OCI-LY1 (cell line): ENCODE results near the gene FHOD3.

ENCODE experiments used
- H2AFZ ChIP-seq: fragments of 200-600 bp; sonication (generic), shearing (Covaris generic); 2 replicates; pipeline ENCODE4 v1.6.0; 2014; ENCODE audit warnings: antibody characterized with exemption, mild to moderate bottlenecking, low read length
- H3F3A ChIP-seq: fragments of 200-600 bp; sonication (generic), shearing (Covaris generic); 2 replicates; pipeline ENCODE4 v1.6.0; 2014; ENCODE audit warnings: mild to moderate bottlenecking, antibody characterized with exemption, low read length, moderate library complexity; ENCODE audit not compliant: insufficient read depth
- H3K27ac ChIP-seq: fragments of 200-600 bp; sonication (generic); 2 replicates; pipeline ENCODE4 v1.5.1; 2014; ENCODE audit warnings: low read length, mixed run types, mild to moderate bottlenecking, low read depth; ENCODE audit not compliant: poor library complexity, severe bottlenecking
- H3K27me3 ChIP-seq: fragments of 200-600 bp; sonication (generic); 2 replicates; pipeline ENCODE4 v1.6.0; 2014; ENCODE audit warnings: antibody characterized with exemption, mild to moderate bottlenecking, low read length, moderate library complexity; ENCODE audit not compliant: insufficient read depth
- H3K36me3 ChIP-seq: fragments of 200-600 bp; sonication (generic); 2 replicates; pipeline ENCODE4 v1.6.1; 2014; ENCODE audit warnings: mild to moderate bottlenecking, antibody characterized with exemption, low read length, moderate library complexity, mixed read lengths; ENCODE audit not compliant: insufficient read depth
- H3K4me1 ChIP-seq: fragments of 200-600 bp; sonication (generic); 2 replicates; pipeline ENCODE4 v1.5.1; 2014; ENCODE audit warnings: mild to moderate bottlenecking, low read length, moderate library complexity; ENCODE audit not compliant: insufficient read depth, severe bottlenecking
- H3K4me2 ChIP-seq: fragments of 200-600 bp; sonication (generic), shearing (Covaris generic); 2 replicates; pipeline ENCODE4 v1.6.1; 2014; ENCODE audit warnings: low read length
- H3K4me3 ChIP-seq: fragments of 200-600 bp; sonication (generic); 2 replicates; pipeline ENCODE4 v1.5.1; 2014; ENCODE audit warnings: low read length, low read depth, mild to moderate bottlenecking, mixed read lengths; ENCODE audit not compliant: poor library complexity, severe bottlenecking
- H3K79me2 ChIP-seq: fragments of 200-600 bp; shearing (Covaris generic); 2 replicates; pipeline ENCODE4 v1.6.1; 2016; ENCODE audit warnings: mixed run types, low read length, mixed read lengths; ENCODE audit not compliant: insufficient read depth
- H3K9ac ChIP-seq: fragments of 200-600 bp; sonication (generic), shearing (Covaris generic); 2 replicates; pipeline ENCODE4 v1.6.1; 2014; ENCODE audit warnings: mild to moderate bottlenecking, low read length, mixed read lengths
- H3K9me2 ChIP-seq: fragments of 200-600 bp; sonication (generic), shearing (Covaris generic); 2 replicates; pipeline ENCODE4 v1.6.1; 2014; ENCODE audit warnings: low read depth, mild to moderate bottlenecking, low read length, mixed read lengths
- H3K9me3 ChIP-seq: fragments of 200-600 bp; shearing (Covaris generic); 2 replicates; pipeline ENCODE4 v1.6.1; 2014; ENCODE audit warnings: low read length, mixed read lengths
- H4K20me1 ChIP-seq: fragments of 200-600 bp; sonication (generic), shearing (Covaris generic); 2 replicates; pipeline ENCODE4 v1.6.0; 2016; ENCODE audit warnings: mild to moderate bottlenecking, low read length; ENCODE audit not compliant: insufficient read depth
- EZH2 ChIP-seq: fragments of 200-600 bp; sonication (generic), shearing (Covaris generic); IDR thresholded peaks from 2 replicates; pipeline ENCODE4 v1.8.0; 2017; ENCODE audit warnings: borderline replicate concordance, mixed run types, mild to moderate bottlenecking, antibody characterized with exemption, low read length, moderate library complexity, mixed read lengths
- TF ChIP-seq, protein P1 (sequence below): fragments of 200-600 bp; sonication (generic), shearing (Covaris generic); IDR thresholded peaks from 2 replicates; pipeline ENCODE4 v1.5.1; 2017; ENCODE audit warnings: mild to moderate bottlenecking, antibody characterized with exemption, low read length, moderate library complexity, mixed read lengths

FHOD3 gene

DNA sequence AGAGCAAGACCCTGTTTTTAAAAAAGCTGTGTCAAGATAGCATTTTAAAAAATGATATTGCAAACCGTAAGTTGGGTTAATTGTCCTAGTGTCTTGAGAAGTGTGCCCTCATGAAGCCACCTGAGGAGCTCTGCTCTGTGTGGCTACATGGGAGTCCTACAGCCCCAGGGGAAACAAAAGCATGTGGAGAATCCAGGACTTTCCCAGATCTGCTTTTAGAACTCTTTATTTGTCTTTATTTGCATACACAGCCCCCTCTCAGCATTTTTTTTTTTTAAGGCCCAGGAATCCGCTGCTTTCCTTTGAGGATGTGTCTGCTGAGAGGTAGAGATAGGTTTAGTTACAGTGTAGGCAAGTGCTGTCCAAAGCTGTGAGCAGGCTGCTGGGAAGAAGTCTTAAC, 219.2 kb downstream of the FHOD3 start:
- H3K27me3 ChIP-seq, result no peaks in the 10 kb centered on the region
- H3K9ac ChIP-seq, result no peak overlapping the region
- TF ChIP-seq, protein P1, sequence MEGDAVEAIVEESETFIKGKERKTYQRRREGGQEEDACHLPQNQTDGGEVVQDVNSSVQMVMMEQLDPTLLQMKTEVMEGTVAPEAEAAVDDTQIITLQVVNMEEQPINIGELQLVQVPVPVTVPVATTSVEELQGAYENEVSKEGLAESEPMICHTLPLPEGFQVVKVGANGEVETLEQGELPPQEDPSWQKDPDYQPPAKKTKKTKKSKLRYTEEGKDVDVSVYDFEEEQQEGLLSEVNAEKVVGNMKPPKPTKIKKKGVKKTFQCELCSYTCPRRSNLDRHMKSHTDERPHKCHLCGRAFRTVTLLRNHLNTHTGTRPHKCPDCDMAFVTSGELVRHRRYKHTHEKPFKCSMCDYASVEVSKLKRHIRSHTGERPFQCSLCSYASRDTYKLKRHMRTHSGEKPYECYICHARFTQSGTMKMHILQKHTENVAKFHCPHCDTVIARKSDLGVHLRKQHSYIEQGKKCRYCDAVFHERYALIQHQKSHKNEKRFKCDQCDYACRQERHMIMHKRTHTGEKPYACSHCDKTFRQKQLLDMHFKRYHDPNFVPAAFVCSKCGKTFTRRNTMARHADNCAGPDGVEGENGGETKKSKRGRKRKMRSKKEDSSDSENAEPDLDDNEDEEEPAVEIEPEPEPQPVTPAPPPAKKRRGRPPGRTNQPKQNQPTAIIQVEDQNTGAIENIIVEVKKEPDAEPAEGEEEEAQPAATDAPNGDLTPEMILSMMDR, result no peak
- no peak for TF ChIP-seq EZH2
- H3K79me2 ChIP-seq, result no peaks in the 10 kb centered on the region
- H3K9me2 ChIP-seq, result no peaks in the 10 kb centered on the region
- H3F3A ChIP-seq, result no peaks in the 10 kb centered on the region
- H3K27ac ChIP-seq, result no peak overlapping the region
- no peak overlapping the region for H2AFZ ChIP-seq
- H3K4me1 ChIP-seq, result no peaks in the 10 kb centered on the region
- no peaks in the 10 kb centered on the region for H3K36me3 ChIP-seq
- H4K20me1 ChIP-seq, result no peaks in the 10 kb centered on the region
- no peak overlapping the region for H3K4me2 ChIP-seq
- H3K4me3 ChIP-seq, result no peak overlapping the region
- H3K9me3 ChIP-seq, result no peaks in the 10 kb centered on the region

DNA sequence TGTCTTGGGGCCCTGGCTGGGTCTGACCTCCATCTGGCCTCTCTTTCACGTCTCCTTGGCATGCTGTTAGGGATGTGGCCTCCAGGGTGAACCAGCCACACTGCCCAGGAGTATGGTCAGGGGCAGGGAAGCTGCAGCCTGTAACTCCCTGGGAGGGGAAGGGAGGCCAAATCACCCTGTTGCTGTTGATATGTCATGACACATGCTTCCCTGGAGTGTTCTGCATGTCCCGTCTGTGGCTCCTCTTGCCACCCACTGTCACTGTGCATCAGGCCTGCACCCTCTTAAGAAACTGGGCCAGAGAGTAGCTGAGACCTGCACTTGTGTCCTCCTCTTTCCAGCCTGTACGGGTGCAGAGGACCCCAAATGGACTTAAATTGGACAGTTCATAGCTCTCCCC, 221.3 kb downstream of the FHOD3 start:
- no peaks in the 10 kb centered on the region for H3K36me3 ChIP-seq
- H3K27me3 ChIP-seq, result no peaks in the 10 kb centered on the region
- no peaks in the 10 kb centered on the region for H4K20me1 ChIP-seq

DNA sequence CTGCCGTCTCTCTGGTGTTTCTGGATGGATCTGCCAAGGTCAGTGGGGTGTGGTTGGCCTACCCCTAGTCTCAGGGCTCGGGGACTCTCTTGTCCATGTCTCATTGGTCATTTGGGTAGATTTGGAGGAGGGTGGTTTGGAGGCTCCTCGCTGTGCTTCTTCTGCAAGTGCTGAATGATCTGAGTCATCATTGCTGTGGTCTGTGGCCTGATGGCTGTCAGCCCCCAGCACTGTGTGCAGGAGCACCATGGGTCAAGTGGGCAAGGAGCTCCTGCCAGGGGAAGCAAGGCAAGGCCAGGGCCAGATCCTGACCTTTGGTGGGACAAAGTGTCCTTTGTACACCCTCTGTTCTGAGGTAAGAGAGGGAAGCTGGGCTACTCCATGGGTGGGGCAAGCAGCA, 221.8 kb downstream of the FHOD3 start:
- Histone ChIP-seq H3K9ac (no peak overlapping the region), H3K36me3 (no peaks in the 10 kb centered on the region), H3F3A (no peaks in the 10 kb centered on the region), H3K4me3 (no peak overlapping the region), H2AFZ (no peak overlapping the region), H3K27ac (no peak overlapping the region), H4K20me1 (no peaks in the 10 kb centered on the region), H3K9me2 (no peaks in the 10 kb centered on the region), H3K4me1 (no peaks in the 10 kb centered on the region), H3K9me3 (no peaks in the 10 kb centered on the region), H3K79me2 (no peaks in the 10 kb centered on the region), H3K27me3 (no peaks in the 10 kb centered on the region), H3K4me2 (no peak overlapping the region)
- TF ChIP-seq, protein P1, result no peak
- TF ChIP-seq EZH2, result no peak

More for the DNA sequence above, 221.3 kb downstream of the FHOD3 start:
- no peaks in the 10 kb centered on the region for H3K9me3 ChIP-seq
- no peak overlapping the region for H2AFZ ChIP-seq
- H3K4me3 ChIP-seq, result no peak overlapping the region
- no peaks in the 10 kb centered on the region for H3F3A ChIP-seq
- H3K27ac ChIP-seq, result no peak overlapping the region
- no peak overlapping the region for H3K9ac ChIP-seq
- H3K79me2 ChIP-seq, result no peaks in the 10 kb centered on the region
- H3K4me1 ChIP-seq, result no peaks in the 10 kb centered on the region
- TF ChIP-seq, protein P1, result no peak
- TF ChIP-seq EZH2, result no peak
- H3K9me2 ChIP-seq, result no peaks in the 10 kb centered on the region
- H3K4me2 ChIP-seq, result no peak overlapping the region
